Left ventricle myocardium inferior (tissue), 1 donor: Measurements from ENCODE around the gene FMNL3. TPM values are rescaled to one million over a fixed set of nuclear protein-coding genes. Genes with fewer than 3 reads are reported as not detected.

Source experiments
- DNase-seq: peaks from one replicate; pipeline ENCODE4 v3.0.0-alpha.2; 2020
- H3K27ac ChIP-seq: fragments of 200-600 bp; replicated peaks from 2 replicates; pipeline ENCODE4 v1.8.0; 2021
- H3K27me3 ChIP-seq: fragments of 200-600 bp; 2 replicates; pipeline ENCODE4 v1.8.0; 2021; ENCODE audit warnings: low read depth
- H3K36me3 ChIP-seq: fragments of 200-600 bp; 2 replicates; pipeline ENCODE4 v1.8.0; 2021
- H3K4me1 ChIP-seq: fragments of 200-600 bp; 2 replicates; pipeline ENCODE4 v1.8.0; 2021
- H3K4me3 ChIP-seq: fragments of 200-600 bp; 2 replicates; pipeline ENCODE4 v1.8.0; 2021; ENCODE audit warnings: mild to moderate bottlenecking, moderate library complexity
- H3K9me3 ChIP-seq: fragments of 200-600 bp; replicated peaks from 2 replicates; pipeline ENCODE4 v1.8.0; 2021
- intact Hi-C: fragments of 100-400 bp; cut with micrococcal nuclease; formaldehyde crosslinking; loops from one replicate; pipeline ENCODE4 v1.11.0; 2022
- total RNA-seq: library from RNA; stranded (reverse); fragmentation: NEBNext Ultra II Directional; extraction: Animal tissue kit (Norgen Biotek cat#: 25700); gene quantifications from one replicate; pipeline ENCODE4 v1.2.1, GENCODE V29; 2021
- TF ChIP-seq, protein P1 (sequence below): fragments of 200-600 bp; IDR thresholded peaks from 2 replicates; pipeline ENCODE4 v1.8.0; 2021; ENCODE audit warnings: antibody characterized with exemption, mild to moderate bottlenecking, borderline replicate concordance
- donor health status: DM: no; HTN: yes; CAD: no; lungs with severe emphysema.

Gene FMNL3
- total RNA-seq, 1 donor from 2014 or later: 10.4 TPM

DNA sequence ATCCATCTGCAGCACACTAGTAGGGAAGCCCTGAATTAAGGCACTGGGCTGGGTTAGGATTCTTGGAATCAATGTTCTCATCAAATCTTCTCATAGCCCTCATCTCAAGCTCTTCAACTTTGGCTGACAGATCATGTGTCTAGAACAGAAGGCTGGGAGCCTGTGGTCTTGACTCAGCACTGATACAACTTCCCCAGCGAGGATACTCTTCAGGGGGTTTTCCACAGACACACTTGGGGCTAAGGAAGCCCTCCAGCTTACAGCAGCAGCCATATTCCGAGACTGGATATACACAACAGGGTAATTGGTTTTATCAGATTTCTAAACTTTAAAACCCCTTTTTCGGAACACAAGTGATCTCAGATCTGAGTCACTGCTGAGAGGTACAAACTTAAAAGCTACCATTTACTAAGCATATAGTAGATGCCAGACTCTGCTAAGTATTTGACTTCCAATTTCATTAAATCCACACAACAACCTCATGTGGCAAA is 3.5 kb downstream of the FMNL3 start:
- Histone ChIP-seq H3K36me3 (no peaks in the 10 kb centered on the region), H3K4me3 (no peak overlapping the region), H3K27ac (peak overlapping the region; percentile 98), H3K4me1 (peaks cover 85% of the 10 kb centered on the region), H3K9me3 (no peaks in the 10 kb centered on the region), H3K27me3 (peaks cover 8% of the 10 kb centered on the region)
- intact Hi-C loops: no loop called here
- no peak for DNase-seq
- TF ChIP-seq, protein P1, sequence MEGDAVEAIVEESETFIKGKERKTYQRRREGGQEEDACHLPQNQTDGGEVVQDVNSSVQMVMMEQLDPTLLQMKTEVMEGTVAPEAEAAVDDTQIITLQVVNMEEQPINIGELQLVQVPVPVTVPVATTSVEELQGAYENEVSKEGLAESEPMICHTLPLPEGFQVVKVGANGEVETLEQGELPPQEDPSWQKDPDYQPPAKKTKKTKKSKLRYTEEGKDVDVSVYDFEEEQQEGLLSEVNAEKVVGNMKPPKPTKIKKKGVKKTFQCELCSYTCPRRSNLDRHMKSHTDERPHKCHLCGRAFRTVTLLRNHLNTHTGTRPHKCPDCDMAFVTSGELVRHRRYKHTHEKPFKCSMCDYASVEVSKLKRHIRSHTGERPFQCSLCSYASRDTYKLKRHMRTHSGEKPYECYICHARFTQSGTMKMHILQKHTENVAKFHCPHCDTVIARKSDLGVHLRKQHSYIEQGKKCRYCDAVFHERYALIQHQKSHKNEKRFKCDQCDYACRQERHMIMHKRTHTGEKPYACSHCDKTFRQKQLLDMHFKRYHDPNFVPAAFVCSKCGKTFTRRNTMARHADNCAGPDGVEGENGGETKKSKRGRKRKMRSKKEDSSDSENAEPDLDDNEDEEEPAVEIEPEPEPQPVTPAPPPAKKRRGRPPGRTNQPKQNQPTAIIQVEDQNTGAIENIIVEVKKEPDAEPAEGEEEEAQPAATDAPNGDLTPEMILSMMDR: no peak

DNA sequence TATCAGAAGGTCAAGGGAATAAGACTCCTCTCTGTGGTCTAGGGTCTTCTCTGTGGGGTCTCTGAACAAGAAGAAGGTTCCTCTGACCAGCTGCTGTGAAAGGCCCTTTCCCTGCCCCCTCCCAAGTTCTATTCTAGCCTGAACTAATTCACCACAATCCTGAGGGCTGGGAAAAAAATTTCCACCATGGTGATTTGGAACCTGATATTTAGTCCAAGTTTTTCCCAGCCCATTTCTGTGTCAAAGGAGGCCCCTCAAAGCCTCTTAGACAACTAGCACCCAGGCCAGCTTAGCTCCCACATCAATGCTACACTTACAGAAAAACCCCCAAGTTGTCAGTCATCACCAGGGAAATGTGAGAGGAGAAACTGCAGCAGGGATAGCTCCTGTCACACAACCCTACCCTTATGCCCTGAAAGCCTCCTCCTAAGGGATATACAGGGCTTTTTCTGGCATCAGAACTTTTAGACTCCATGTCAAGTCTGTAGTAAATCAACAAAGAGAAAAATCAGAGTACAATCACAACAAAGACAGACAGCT is 4.5 kb downstream of the FMNL3 start:
- Histone ChIP-seq H3K4me1 (peaks cover 92% of the 10 kb centered on the region), H3K27ac (peak overlapping the region; percentile 98), H3K9me3 (no peaks in the 10 kb centered on the region), H3K27me3 (peaks cover 8% of the 10 kb centered on the region), H3K4me3 (no peak overlapping the region), H3K36me3 (no peaks in the 10 kb centered on the region)
- intact Hi-C loops: no loop called here
- no peak for DNase-seq
- TF ChIP-seq, protein P1: no peak

DNA sequence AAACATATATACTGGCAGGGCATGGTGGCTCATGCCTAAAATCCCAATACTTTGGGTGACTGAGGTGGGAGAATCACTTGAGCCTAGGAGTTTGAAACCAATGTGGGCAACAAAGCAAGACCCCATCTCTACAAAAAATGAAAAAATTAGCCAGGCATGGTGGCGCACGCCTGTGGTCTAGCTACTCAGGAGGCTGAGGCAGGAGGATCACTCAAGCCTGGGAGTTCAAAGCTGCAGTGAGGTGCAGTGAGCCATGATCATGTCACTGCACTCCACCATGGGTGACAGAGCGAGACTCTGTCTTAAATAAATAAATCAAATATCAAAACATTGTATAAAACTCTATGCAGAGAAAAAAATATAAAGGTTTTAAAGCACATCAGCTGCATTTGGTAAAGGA is 5.2 kb downstream of the FMNL3 start:
- Histone ChIP-seq H3K4me1 (peaks cover 95% of the 10 kb centered on the region), H3K9me3 (no peaks in the 10 kb centered on the region), H3K36me3 (no peaks in the 10 kb centered on the region), H3K4me3 (no peak overlapping the region), H3K27me3 (peaks cover 7% of the 10 kb centered on the region), H3K27ac (no peak overlapping the region)
- DNase-seq: no peak
- intact Hi-C loops: no loop called here
- TF ChIP-seq, protein P1: no peak

DNA sequence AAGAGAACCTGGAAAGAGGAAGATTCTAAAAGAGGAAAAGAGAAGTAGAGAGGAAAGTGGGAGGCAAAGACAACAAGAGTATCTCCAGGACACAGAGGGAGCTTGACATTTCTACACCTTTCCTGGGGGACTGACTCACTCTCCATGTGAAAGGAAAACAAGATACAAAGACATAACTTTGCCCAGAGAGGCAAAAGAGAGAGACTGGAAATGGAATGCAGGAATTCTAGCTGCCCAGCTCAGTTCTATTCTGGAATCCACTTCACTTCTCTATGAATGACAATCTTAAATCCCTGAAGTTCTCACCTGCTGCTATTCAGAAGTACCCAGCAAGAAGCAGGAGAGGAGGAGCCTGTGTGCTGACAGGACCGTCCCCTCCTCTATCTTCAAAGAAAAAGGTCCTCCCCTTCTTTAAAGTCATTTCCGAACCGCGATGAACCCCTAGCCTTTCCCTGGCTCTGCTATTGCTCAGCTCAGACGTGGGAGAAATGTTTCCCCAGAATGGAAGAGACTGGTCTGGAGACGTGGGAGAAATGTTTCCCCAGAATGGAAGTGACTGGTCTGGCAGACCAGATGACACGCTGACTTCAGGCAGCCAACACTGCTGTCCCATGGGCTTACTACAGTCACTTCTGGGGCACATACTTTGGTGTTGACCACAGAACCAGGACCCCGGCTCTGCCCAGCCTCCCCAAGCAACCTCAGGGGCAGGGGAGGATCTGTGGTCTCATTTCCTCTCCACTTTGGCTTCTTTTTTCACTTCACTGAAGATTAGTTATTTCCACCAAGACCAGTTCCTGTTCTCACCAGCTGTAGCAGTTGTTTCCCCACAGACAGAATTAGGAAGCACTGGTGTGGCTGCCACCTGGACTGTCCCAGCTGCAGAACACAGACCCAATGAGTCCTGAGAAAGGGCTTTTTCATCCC is 8.3 kb downstream of the FMNL3 start:
- DNase-seq: peak; percentile 40
- TF ChIP-seq, protein P1: no peak
- Histone ChIP-seq H3K27me3 (no peaks in the 10 kb centered on the region), H3K4me3 (peak overlapping the region; percentile 27), H3K27ac (peak overlapping the region; percentile 81), H3K9me3 (no peaks in the 10 kb centered on the region), H3K4me1 (peaks cover 83% of the 10 kb centered on the region), H3K36me3 (no peaks in the 10 kb centered on the region)
- intact Hi-C loops: no loop called here

DNA sequence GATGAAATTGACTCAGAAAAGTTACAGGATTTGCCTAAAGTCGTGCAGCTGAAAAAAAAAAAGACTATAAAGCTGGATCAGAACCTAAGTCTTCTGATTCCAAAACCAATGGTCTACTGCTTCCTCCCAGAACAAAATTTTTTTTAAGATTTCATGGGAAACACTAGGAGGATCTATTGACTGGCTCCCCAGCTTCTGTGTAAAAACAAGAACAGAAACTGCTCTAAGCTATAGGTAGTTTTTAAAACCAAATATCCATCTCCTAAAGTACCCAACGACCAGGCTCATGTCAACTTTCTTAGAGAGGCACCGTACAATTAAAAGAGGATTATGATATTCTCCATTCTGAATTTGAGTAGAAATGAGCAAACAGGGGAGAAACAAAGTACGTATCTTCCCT is 9.4 kb downstream of the FMNL3 start:
- H3K9me3 ChIP-seq: no peaks in the 10 kb centered on the region
- peaks cover 74% of the 10 kb centered on the region for H3K4me1 ChIP-seq
- no peak overlapping the region for H3K4me3 ChIP-seq
- H3K36me3 ChIP-seq: no peaks in the 10 kb centered on the region
- H3K27ac ChIP-seq: peak overlapping the region; percentile 81
- TF ChIP-seq, protein P1: no peak
- H3K27me3 ChIP-seq: no peaks in the 10 kb centered on the region
- intact Hi-C loops: no loop called here
- DNase-seq: no peak
